ENCODE results near the gene CENATAC.
"Not testable (repeated sequence)": the region's sequence is repeated elsewhere in the genome, so short reads cannot be mapped to it uniquely, and the experiment has no call there.

Gene CENATAC

GRCh38 chr11:118961591-118961990 is 36.3 kb upstream of the CENATAC start:
- Histone ChIP-seq H3K9me2 (ENCODE audit: low read depth, low read length) (no peaks in the 10 kb centered on the region), H3F3A (ENCODE audit: insufficient read depth, low read length) (no peaks in the 10 kb centered on the region), H3K4me3 (ENCODE audit: low read depth, low read length, poor library complexity, severe bottlenecking) (no peak overlapping the region), H3K27ac (ENCODE audit: low read depth, low read length, poor library complexity, severe bottlenecking) (no peak overlapping the region), H3K36me3 (ENCODE audit: insufficient read depth, low read length) (no peaks in the 10 kb centered on the region), H3K27me3 (ENCODE audit: insufficient read depth, low read length) (peaks cover 4% of the 10 kb centered on the region; the same call in 1 of the 2 replicates), H2AFZ (ENCODE audit: low read length) (no peak overlapping the region), H3K9ac (ENCODE audit: low read length) (no peak overlapping the region), H3K79me2 (ENCODE audit: insufficient read depth, low read length) (no peaks in the 10 kb centered on the region), H3K4me1 (ENCODE audit: insufficient read depth, low read length, severe bottlenecking) (no peaks in the 10 kb centered on the region), H4K20me1 (ENCODE audit: insufficient read depth, low read length) (no peaks in the 10 kb centered on the region), H3K4me2 (ENCODE audit: low read length) (no peak overlapping the region), H3K9me3 (ENCODE audit: low read length) (no peaks in the 10 kb centered on the region)
- TF ChIP-seq CTCF (IDR thresholded peaks at IDR 0.05; ENCODE audit: low read length) (no peak), EZH2 (IDR thresholded peaks at IDR 0.05; ENCODE audit: borderline replicate concordance, low read length) (no peak)

- H4K20me1 ChIP-seq (ENCODE audit: insufficient read depth, low read length); H3F3A ChIP-seq (ENCODE audit: insufficient read depth, low read length); H3K79me2 ChIP-seq (ENCODE audit: insufficient read depth, low read length); H3K4me2 ChIP-seq (ENCODE audit: low read length); H3K36me3 ChIP-seq (ENCODE audit: insufficient read depth, low read length); H3K27ac ChIP-seq (ENCODE audit: low read depth, low read length, poor library complexity, severe bottlenecking); H3K9ac ChIP-seq (ENCODE audit: low read length); H3K4me1 ChIP-seq (ENCODE audit: insufficient read depth, low read length, severe bottlenecking); H3K9me3 ChIP-seq (ENCODE audit: low read length); H3K27me3 ChIP-seq (ENCODE audit: insufficient read depth, low read length); H2AFZ ChIP-seq (ENCODE audit: low read length); H3K4me3 ChIP-seq (ENCODE audit: low read depth, low read length, poor library complexity, severe bottlenecking); H3K9me2 ChIP-seq (ENCODE audit: low read depth, low read length): not testable (repeated sequence)
Measured at GRCh38 chr11:118969508-118969907, 28.4 kb upstream of the CENATAC start.

GRCh38 chr11:118971646-118972045 is 26.3 kb upstream of the CENATAC start, which contains the start of gene FOXR1:
FOXR1 (plus strand) TSS chr11:118971761; CDS start chr11:118971932, 171 bp downstream.
- Histone ChIP-seq H4K20me1 (ENCODE audit: insufficient read depth, low read length) (no peaks in the 10 kb centered on the region), H3K36me3 (ENCODE audit: insufficient read depth, low read length) (no peaks in the 10 kb centered on the region), H3F3A (ENCODE audit: insufficient read depth, low read length) (no peaks in the 10 kb centered on the region), H3K9me3 (ENCODE audit: low read length) (no peaks in the 10 kb centered on the region), H2AFZ (ENCODE audit: low read length) (no peak within 1 kb of the TSS), H3K79me2 (ENCODE audit: insufficient read depth, low read length) (no peaks in the 10 kb centered on the region), H3K27me3 (ENCODE audit: insufficient read depth, low read length) (no peaks in the 10 kb centered on the region; the same call in 1 of the 2 replicates), H3K4me2 (ENCODE audit: low read length) (no peak within 1 kb of the TSS), H3K9me2 (ENCODE audit: low read depth, low read length) (no peaks in the 10 kb centered on the region), H3K27ac (ENCODE audit: low read depth, low read length, poor library complexity, severe bottlenecking) (no peak within 1 kb of the TSS), H3K4me1 (ENCODE audit: insufficient read depth, low read length, severe bottlenecking) (no peaks in the 10 kb centered on the region), H3K9ac (ENCODE audit: low read length) (no peak within 1 kb of the TSS), H3K4me3 (ENCODE audit: low read depth, low read length, poor library complexity, severe bottlenecking) (no peak within 1 kb of the TSS)
- no peak for TF ChIP-seq CTCF (IDR thresholded peaks at IDR 0.05; ENCODE audit: low read length)
- no peak for TF ChIP-seq EZH2 (IDR thresholded peaks at IDR 0.05; ENCODE audit: borderline replicate concordance, low read length)

DNA sequence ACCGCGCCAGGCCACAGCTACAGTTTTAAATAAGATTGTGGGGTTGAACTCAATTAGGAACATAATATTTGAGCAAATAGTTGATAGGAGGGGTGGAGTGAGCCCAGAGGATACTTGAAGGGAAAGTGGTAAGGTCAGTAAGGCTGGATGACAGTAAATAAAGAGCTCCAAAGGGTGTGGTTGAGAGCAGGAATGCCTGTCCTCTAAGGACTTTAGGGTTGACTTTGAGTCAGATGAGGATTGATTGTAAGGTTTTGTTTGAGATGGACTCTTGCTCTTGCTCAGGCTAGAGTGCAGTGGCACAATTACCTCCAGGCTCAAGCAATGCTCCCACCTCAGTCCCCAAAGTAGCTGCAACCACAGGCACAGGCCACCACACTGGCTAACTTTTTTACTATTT is 24.0 kb upstream of the CENATAC start:
- H3K4me3 ChIP-seq (ENCODE audit: low read depth, low read length, poor library complexity, severe bottlenecking), result no peak overlapping the region
- no peaks in the 10 kb centered on the region; the same call in 1 of the 2 replicates for H3K27me3 ChIP-seq (ENCODE audit: insufficient read depth, low read length)
- H4K20me1 ChIP-seq (ENCODE audit: insufficient read depth, low read length), result no peaks in the 10 kb centered on the region

More for the DNA sequence above, 24.0 kb upstream of the CENATAC start:
- no peaks in the 10 kb centered on the region for H3K36me3 ChIP-seq (ENCODE audit: insufficient read depth, low read length)
- H3K79me2 ChIP-seq (ENCODE audit: insufficient read depth, low read length), result no peaks in the 10 kb centered on the region
- no peak overlapping the region for H3K27ac ChIP-seq (ENCODE audit: low read depth, low read length, poor library complexity, severe bottlenecking)
- H3K9me3 ChIP-seq (ENCODE audit: low read length), result no peaks in the 10 kb centered on the region
- H3K9me2 ChIP-seq (ENCODE audit: low read depth, low read length), result no peaks in the 10 kb centered on the region
- no peak for TF ChIP-seq CTCF (IDR thresholded peaks at IDR 0.05; ENCODE audit: low read length)
- no peak for TF ChIP-seq EZH2 (IDR thresholded peaks at IDR 0.05; ENCODE audit: borderline replicate concordance, low read length)
- H3K4me1 ChIP-seq (ENCODE audit: insufficient read depth, low read length, severe bottlenecking), result no peaks in the 10 kb centered on the region
- no peaks in the 10 kb centered on the region for H3F3A ChIP-seq (ENCODE audit: insufficient read depth, low read length)
- no peak overlapping the region for H2AFZ ChIP-seq (ENCODE audit: low read length)
- no peak overlapping the region for H3K9ac ChIP-seq (ENCODE audit: low read length)
- H3K4me2 ChIP-seq (ENCODE audit: low read length), result no peak overlapping the region
